Suppressor macrophage treated with lipopolysaccharide for 4 hours (primary cell): ENCODE results near the gene ATG4B.

Experiments
- DNase-seq: peaks from one replicate; pipeline ENCODE4 v3.0.0-alpha.2; 2020

The ATG4B gene

DNA sequence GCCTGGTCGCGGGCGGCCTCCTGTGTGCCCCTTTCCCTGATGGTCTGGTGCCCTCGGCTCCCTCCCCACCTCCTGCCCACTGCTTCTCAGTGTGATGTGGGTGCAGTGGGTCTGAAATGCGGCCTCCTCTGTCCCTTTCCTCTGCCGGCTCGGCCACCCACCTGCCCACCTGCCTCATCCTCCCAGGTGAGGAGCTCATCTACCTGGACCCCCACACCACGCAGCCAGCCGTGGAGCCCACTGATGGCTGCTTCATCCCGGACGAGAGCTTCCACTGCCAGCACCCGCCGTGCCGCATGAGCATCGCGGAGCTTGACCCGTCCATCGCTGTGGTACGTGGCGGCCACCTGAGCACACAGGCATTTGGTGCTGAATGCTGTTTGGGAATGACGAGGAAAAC, 30.9 kb downstream of the ATG4B start:
- DNase-seq: no peak

DNA sequence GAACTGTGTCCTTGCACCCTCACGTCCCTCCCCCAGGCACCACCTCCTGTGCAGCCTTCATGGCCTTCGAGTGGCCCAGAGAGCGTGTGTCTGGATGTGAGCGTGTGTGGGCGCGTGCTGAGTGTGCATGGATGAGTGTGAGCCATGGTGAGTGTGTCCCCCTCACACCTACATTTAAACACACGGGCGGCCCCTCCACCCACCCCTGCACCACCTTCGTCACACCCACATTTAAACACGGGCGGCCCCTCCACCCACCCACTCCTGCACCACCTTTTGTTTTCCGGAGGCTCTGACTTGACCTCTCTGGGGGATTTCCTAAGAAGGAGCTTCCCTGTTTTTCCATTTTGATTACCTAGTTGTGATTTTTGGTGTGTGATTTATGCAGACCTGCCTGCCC, 31.3 kb downstream of the ATG4B start:
- DNase-seq: no peak

GRCh38 chr2:241670333-241671110, 33.0 kb downstream of the ATG4B start:
- DNase-seq: no peak

- DNase-seq: no peak
Observed at GRCh38 chr2:241671457-241672240, 34.2 kb downstream of the ATG4B start.

GRCh38 chr2:241672243-241673188, 35.0 kb downstream of the ATG4B start:
- DNase-seq: no peak

- DNase-seq: no peak
Observed at GRCh38 chr2:241673189-241673663, 35.7 kb downstream of the ATG4B start.

DNA sequence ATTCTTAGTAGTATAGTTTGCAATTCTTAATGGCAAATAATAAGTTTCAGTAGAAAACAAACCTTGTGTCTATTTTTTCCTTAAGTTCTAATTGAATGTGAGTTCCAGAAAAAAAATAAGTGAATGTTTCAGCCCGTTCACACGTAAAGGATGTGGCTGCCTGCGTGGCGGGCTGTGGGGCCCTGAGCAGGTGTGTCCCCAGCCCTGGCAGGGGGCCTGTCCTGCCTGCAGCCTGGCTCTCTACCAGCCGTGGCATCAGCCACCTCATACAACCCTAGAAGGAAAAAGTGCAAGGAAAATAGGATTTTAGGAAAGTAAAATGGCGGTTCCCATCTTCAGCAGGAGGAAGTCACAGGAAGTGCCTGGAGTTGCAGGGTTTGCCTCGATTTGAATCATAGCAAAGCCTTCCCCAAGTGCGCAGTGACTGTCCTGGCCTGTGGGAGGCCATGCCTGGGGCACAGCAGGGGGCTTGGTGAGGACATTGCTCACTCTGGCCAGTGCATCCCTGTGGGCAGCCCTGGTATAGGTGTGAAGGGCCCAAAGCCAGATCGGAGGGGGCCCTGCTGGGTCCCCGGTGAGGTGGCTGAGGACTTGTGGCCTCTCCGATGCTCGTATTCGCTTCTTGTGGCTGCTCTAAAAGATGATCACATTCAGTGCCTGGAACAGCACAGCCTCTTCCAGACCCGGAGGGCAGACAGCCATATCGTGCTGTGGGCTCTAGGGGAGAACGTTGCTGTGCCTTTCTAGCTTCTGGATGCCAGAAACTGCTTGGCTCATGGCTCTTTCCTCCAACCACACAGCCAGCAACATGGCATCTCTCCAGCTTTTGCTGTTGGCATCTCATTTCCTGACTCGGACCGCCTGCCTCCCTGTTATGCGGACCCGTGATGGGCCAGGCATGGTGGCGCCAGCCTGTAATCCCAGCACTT, 36.6 kb downstream of the ATG4B start:
- no peak for DNase-seq

DNA sequence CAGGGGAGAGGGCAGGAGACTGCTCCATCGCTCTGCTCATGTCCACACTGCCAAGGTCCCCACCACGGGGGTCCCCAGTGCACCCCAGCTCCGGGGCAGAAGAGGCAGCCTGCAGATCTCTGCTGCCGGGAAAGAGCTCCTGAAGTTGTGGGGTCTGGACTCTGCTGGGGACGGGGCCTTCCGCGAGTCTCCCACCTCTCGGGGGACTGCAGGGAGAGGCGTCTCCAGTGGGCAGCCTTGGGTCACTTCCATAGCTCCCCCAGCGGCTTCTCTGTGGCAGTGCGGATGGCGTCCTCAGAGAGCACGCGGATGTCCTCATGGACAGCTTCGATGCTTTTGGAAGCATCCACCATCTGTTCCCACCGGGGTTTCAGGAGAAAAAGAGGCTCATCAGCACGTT, 38.4 kb downstream of the ATG4B start:
- no peak for DNase-seq

DNA sequence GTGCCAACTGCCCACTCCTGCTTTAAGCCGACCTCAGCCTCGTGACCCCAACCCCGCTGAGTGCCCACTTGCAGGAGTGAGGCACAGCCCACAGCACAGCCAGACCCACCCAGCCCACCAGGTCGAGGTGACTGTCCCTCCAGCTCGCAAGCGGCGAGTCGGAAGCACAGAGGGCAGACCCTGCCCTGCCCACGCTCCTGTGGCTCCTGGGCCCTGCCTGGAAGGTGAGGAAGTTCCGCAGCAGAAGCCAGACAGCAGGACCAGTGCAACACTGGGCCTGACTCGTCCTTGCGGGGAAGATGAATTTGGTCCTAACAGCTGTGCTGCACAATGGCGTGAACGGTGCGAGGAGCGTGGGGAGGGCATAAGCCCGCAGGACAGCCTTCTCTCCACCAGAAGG, 39.2 kb downstream of the ATG4B start:
- DNase-seq: no peak

DNA sequence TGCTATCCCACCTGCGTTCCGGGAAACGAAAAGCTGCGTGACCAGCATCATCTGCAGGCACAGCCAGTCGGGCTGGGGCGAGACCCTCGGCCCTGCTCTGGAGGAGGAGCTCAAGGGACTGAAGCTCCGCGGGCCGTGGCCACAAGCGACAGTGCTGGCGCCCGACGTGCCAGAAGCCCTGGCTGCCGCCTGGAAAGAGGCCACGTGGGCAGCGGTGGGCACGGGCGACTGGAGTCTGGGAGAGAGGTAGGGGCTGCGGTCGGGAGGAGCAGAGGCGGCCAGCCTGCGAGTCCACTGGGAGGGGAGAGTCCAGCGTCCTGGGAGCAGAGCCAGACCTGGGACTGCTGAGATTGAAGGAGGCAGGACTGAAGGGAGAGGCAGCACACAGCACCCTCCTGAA, 39.9 kb downstream of the ATG4B start:
- DNase-seq: no peak

DNA sequence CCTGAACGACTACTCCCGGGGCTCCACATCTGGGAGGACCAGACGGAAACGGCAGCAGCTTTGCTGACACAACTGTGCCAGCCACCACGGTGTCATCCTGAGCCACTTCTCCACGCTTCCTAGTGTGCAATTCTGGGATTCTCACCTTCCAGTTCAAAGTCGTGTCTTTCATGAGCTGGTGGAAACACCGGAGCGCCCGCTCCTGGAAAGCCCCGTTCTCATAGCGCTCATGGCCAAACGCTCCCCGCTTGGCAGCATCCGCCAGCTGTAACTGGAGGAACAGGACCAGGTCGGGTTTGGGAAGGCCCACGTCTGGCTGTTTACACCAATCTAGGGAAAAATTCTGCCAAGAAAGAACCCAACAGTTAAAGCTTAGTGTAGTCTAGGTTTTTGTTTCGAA, 40.8 kb downstream of the ATG4B start:
- DNase-seq: no peak

- no peak for DNase-seq
Observed at GRCh38 chr2:241678784-241679540, 41.5 kb downstream of the ATG4B start.

DNA sequence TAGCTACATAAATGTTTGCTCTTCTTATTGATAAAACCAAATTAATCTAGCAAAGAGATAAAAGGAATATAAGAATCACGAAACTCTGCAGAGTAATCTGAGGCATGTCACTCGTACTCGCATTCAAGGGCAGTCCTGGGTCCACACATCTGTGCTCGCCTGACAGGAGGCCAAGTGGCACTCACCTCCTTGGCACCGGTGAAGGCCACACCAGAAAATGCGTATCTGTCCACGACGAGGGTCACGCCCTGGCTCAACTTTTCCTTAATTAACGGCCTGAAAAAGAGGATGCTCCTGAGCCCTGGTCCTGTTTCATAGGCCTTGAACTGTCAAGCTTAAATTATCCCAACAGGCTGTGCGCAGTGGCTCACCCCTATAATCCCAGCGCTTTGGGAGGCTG, 42.6 kb downstream of the ATG4B start:
- no peak for DNase-seq

GRCh38 chr2:241680827-241681599, 43.5 kb downstream of the ATG4B start:
- DNase-seq: peak; percentile 13

GRCh38 chr2:241686324-241686649, 48.8 kb downstream of the ATG4B start:
- DNase-seq: no peak

- peak; percentile 99 for DNase-seq
Observed at GRCh38 chr2:241686650-241687425, 49.3 kb downstream of the ATG4B start, which contains the start of gene DTYMK. Gene DTYMK (minus strand): TSS chr2:241686815. CDS start chr2:241686783, 32 bp downstream.

DNA sequence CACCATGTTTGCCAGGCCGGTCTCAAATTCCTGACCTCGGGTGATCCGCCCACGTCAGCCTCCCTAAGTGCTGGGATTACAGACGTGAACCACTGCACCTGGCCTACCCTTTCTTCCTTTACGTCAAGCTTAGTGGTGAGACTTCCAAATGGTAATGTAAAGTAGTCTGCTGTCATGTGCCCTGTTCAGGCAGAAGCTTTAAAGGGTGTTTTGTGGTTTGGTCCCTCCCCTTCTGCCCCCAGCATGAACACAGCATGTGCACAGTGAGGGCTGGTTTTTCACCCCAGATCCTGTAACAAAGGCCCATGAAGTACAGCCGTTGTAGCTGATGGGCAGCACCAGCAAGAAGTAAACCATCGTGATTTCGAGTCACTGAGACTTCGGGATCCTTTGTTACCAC, 51.8 kb downstream of the ATG4B start:
- no peak for DNase-seq

DNA sequence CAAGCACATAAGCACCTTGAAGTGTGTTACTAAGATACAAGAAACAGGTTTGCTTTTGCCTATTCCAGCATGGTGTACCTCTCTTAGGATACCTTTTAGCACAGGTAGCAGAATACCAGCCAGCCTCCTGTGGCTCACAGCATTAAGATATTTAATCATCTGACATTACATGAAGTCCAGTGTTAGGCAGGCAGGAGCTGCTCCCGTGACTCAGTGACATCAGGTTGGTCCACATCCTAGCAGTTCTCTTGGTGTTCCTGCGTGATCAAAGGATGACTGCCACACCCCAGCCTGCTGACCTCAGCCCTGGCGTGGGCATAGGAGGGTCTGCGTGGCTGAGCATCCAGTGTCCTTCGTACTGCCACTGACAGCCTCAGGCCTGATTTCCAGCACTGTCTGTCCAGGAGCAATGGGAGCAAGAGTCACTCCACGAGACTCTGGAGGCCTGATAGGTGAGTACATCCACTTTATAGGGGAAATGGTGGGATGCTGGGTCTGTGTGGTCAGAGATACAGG, 52.8 kb downstream of the ATG4B start:
- no peak for DNase-seq

DNA sequence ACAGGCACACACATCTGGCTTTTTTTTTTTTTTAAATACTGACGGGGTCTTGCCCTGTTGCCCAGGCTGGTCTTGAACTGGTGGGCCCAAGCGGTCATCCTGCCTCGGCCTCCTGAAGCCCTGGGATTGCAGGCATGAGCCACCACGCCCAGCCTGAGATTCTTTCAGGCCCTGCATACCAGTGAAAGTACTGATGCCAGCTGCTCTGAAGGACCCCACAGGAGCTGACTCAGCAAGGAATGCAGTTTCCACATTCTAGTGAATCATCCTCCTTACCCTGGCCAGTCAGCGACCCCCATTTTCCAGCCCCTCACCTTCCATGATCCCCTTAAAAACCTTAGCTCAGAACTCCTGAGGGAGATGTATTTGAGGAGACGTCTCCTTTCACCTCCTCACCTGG, 55.0 kb downstream of the ATG4B start:
- no peak for DNase-seq
